SH-SY5Y (cell line): ENCODE results near the gene FBXW7.

ENCODE experiments used
- GATA2 ChIP-seq: IDR thresholded peaks from 2 replicates; pipeline ENCODE4 v1.6.1; 2011; ENCODE audit warnings: mild to moderate bottlenecking, low read depth, low read length
- GATA3 ChIP-seq: IDR thresholded peaks from 2 replicates; pipeline ENCODE4 v1.6.1; 2011; ENCODE audit warnings: low read depth, mild to moderate bottlenecking, low read length, moderate library complexity

- TF ChIP-seq GATA2 (no peak), GATA3 (no peak)
Observed at GRCh38 chr4:152339576-152339975, 196.3 kb downstream of the FBXW7 start.
